K562 (cell line): Measurements from ENCODE around the gene OLFML3. TPM values are rescaled to one million over a fixed set of nuclear protein-coding genes. Genes with fewer than 3 reads are reported as not detected.

Experiments
- ATAC-seq: fragments of 200-7000 bp; cut with Tn5 transposase; 3 replicates; pipeline ENCODE4 v1.9.1; 2020; ENCODE audit warnings: moderate library complexity
- BruUV-seq: library from RNA; stranded (reverse); fragments of 400-500 nt; replicated peaks from 2 replicates; lab custom pipeline; 2021; lab: Mats Ljungman, UMichigan
- CTCF ChIA-PET: fragments of 300-600 bp; formaldehyde crosslinking; extraction: SDS; loops from one replicate; lab custom pipeline; 2021; ENCODE audit warnings: low intra/inter-chr PET ratio; lab: Yijun Ruan, JAX
- POLR2A ChIA-PET: fragments of 300-600, 350-650 bp; sonication (Branson Sonifier 250); formaldehyde crosslinking; extraction: SDS; loops from one replicate; lab custom pipeline; 2021; ENCODE audit warnings: antibody characterized with exemption, inconsistent platforms; lab: Yijun Ruan, JAX
- DNase-seq, 4 experiments: peaks; one replicate each; pipeline versions ENCODE4 v3.0.0 to v3.0.0-alpha.2; 2011 to 2018; ENCODE audit warnings: low spot score in 3 of 4, mixed read lengths in 3 of 4; ENCODE audit errors: extremely low read depth in 1 of 4
- FAIRE-seq: peaks from 2 replicates; lab custom pipeline; 2011; peaks lifted over from hg19 to GRCh38; lab: Jason Lieb, UNC
- H2AFZ ChIP-seq: 2 replicates; pipeline ENCODE4 v1.6.0; 2011; ENCODE audit warnings: low read depth, low read length, control low read depth, inconsistent platforms
- H3K27ac ChIP-seq: fragments of 200-600 bp; 3 replicates; pipeline ENCODE4 v1.8.0; 2011; ENCODE audit warnings: low read depth, mild to moderate bottlenecking, control low read depth, inconsistent platforms, low read length, moderate library complexity, mixed read lengths; ENCODE audit errors: extremely low read depth
- H3K27me3 ChIP-seq, 2 experiments: fragments of 300-600 bp in 1 of 2; 2 replicates in 1 of 2; 3 replicates in 1 of 2; pipeline versions ENCODE4 v1.6.0 to v1.8.0; 2011; ENCODE audit warnings: inconsistent platforms in 2 of 2, low read length in 2 of 2, mild to moderate bottlenecking in 1 of 2, mixed read lengths in 1 of 2, moderate library complexity in 1 of 2; ENCODE audit not compliant: control insufficient read depth in 2 of 2, insufficient read depth in 2 of 2
- H3K36me3 ChIP-seq: fragments of 300-600 bp; 3 replicates; pipeline ENCODE4 v1.8.0; 2011; ENCODE audit warnings: mild to moderate bottlenecking, low read length, inconsistent platforms; ENCODE audit not compliant: control insufficient read depth, insufficient read depth
- H3K4me1 ChIP-seq, 2 experiments: fragments of 200-600 bp in 1 of 2; replicated peaks in 1 of 2; 2 replicates in 1 of 2; 3 replicates in 1 of 2; pipeline versions ENCODE4 v1.5.1 to v1.8.0; 2011; ENCODE audit warnings: inconsistent platforms in 2 of 2, low read length in 2 of 2, mild to moderate bottlenecking in 1 of 2, mixed read lengths in 1 of 2, moderate library complexity in 1 of 2; ENCODE audit not compliant: control insufficient read depth in 2 of 2, insufficient read depth in 2 of 2
- H3K4me2 ChIP-seq: 2 replicates; pipeline ENCODE4 v1.6.1; 2011; ENCODE audit warnings: low read length, control low read depth, inconsistent platforms, mixed read lengths; ENCODE audit not compliant: insufficient read depth
- H3K4me3 ChIP-seq: fragments of 200-600 bp; sonication (generic), shearing (Covaris generic); 2 replicates; pipeline ENCODE4 v1.5.1; 2016; ENCODE audit warnings: control low read depth, inconsistent platforms
- H3K79me2 ChIP-seq: fragments of 200-600 bp; 3 replicates; pipeline ENCODE4 v1.8.0; 2011; ENCODE audit warnings: low read length, inconsistent platforms; ENCODE audit not compliant: control insufficient read depth, insufficient read depth
- H3K9ac ChIP-seq, 2 experiments: 2 replicates each; pipeline versions ENCODE4 v1.6.0 to v1.6.1; 2011; ENCODE audit warnings: low read depth in 2 of 2, low read length in 2 of 2, control low read depth in 1 of 2, inconsistent platforms in 1 of 2, mild to moderate bottlenecking in 1 of 2, mixed read lengths in 1 of 2; ENCODE audit not compliant: insufficient read depth in 1 of 2
- H3K9me1 ChIP-seq: one replicate; pipeline ENCODE4 v1.6.0; 2011; ENCODE audit warnings: inconsistent platforms, mild to moderate bottlenecking, low read length, moderate library complexity; ENCODE audit not compliant: control insufficient read depth, insufficient read depth
- H3K9me3 ChIP-seq: replicated peaks from 2 replicates; pipeline ENCODE4 v1.5.1; 2011; ENCODE audit warnings: low read depth, low read length, inconsistent platforms; ENCODE audit not compliant: control insufficient read depth, insufficient read depth
- H4K20me1 ChIP-seq: replicated peaks from 2 replicates; pipeline ENCODE4 v1.6.1; 2011; ENCODE audit warnings: low read length, inconsistent platforms, mixed read lengths; ENCODE audit not compliant: control insufficient read depth, insufficient read depth
- HNRNPLL ChIP-seq: fragments of 200-400 bp; formaldehyde crosslinking; IDR thresholded peaks from 2 replicates; pipeline ENCODE4 v1.6.1; 2017; ENCODE audit warnings: low read length, low read depth, mild to moderate bottlenecking; ENCODE audit not compliant: poor library complexity, severe bottlenecking
- RAD21 ChIP-seq, 2 experiments: fragments of 250-450 bp in 1 of 2; fragments of 450-650 bp in 1 of 2; sonication (Bioruptor Pico) in 1 of 2; formaldehyde crosslinking in 1 of 2; IDR thresholded peaks in 1 of 2; conservative IDR thresholded peaks in 1 of 2; 2 replicates each; pipeline versions ENCODE4 v1.4.0 to v1.8.0; 2020 to 2022; ENCODE audit warnings: mild to moderate bottlenecking in 2 of 2, moderate library complexity in 1 of 2
- WGBS: fragments of 100-300 bp; shearing (Covaris generic); methylation state at CpG from one replicate; pipeline ENCODE4 v1.1.6; 2016; ENCODE audit warnings: low coverage, mixed read lengths; ENCODE audit not compliant: insufficient coverage; ENCODE audit errors: missing lambda C conversion rate; 5-methylcytosine and 5-hydroxymethylcytosine counted together
- in situ Hi-C: fragments of 300-500 bp; cut with MboI; formaldehyde crosslinking; loops from 4 replicates; pipeline ENCODE4 v1.15.0; 2018; ENCODE audit warnings: inconsistent platforms, mixed read lengths
- intact Hi-C: fragments of 100-400 bp; cut with micrococcal nuclease; formaldehyde crosslinking; loops from 2 replicates; pipeline ENCODE4 v1.14.2; 2022
- polyA plus RNA-seq, 8 experiments: library from polyadenylated mRNA; depleted of rRNA in 4 of 8; stranded (reverse) in 5 of 8; unstranded in 3 of 8; fragments of >200 nt; fragmentation: Nextera tagmentation in 2 of 8; fragmentation: Illumina TruSeq in 1 of 8; extraction: Ambion mirVana in 2 of 8; extraction: Trizol in 1 of 8; gene quantifications; 2 replicates each; pipeline versions ENCODE4 v1.2.1 to v1.2.3, GENCODE V29; 2011 to 2014; ENCODE audit warnings: inconsistent platforms in 1 of 8, missing spikeins in 1 of 8
- total RNA-seq, 7 experiments: library from RNA; depleted of rRNA in 6 of 7; stranded (reverse); fragments of >200 nt in 6 of 7; fragmentation: Illumina TruSeq in 2 of 7; extraction: Trizol in 2 of 7; gene quantifications; 2 replicates each; pipeline versions ENCODE4 v1.2.1 to v1.2.3, GENCODE V29; 2011 to 2021; ENCODE audit warnings: low replicate concordance in 1 of 7
- TF ChIP-seq, protein P1 (sequence below), 3 experiments: IDR thresholded peaks in 2 of 3; conservative IDR thresholded peaks in 1 of 3; 2 replicates each; pipeline ENCODE4 v1.5.1; 2011 to 2012; ENCODE audit warnings: low read length in 3 of 3, mild to moderate bottlenecking in 3 of 3, control low read depth in 2 of 3, improper control_type of control experiment in 1 of 3, inconsistent platforms in 1 of 3, low read depth in 1 of 3, mixed read lengths in 1 of 3, moderate library complexity in 1 of 3; ENCODE audit not compliant: insufficient read depth in 2 of 3
- TF ChIP-seq, protein P2 (sequence below), 3 experiments: fragments of 200-800 bp in 1 of 3; fragments of 250-450 bp in 1 of 3; fragments of 450-650 bp in 1 of 3; sonication (Bioruptor Pico) in 1 of 3; sonication (Bioruptor generic) in 1 of 3; formaldehyde crosslinking in 1 of 3; IDR thresholded peaks; 2 replicates each; pipeline versions ENCODE4 v1.6.1 to v1.8.0; 2016 to 2022; ENCODE audit warnings: mild to moderate bottlenecking in 2 of 3, missing genetic modification characterization in 2 of 3, missing compliant biosample characterization in 1 of 3, moderate library complexity in 1 of 3

Gene OLFML3
- total and polyA plus RNA-seq, 9 of the 15 experiments (the other 6 are each of a cell fraction or from before 2014, with no cell fraction given) = 0.07 to 0.13 (median 0.07) TPM; not detected in 6

DNA sequence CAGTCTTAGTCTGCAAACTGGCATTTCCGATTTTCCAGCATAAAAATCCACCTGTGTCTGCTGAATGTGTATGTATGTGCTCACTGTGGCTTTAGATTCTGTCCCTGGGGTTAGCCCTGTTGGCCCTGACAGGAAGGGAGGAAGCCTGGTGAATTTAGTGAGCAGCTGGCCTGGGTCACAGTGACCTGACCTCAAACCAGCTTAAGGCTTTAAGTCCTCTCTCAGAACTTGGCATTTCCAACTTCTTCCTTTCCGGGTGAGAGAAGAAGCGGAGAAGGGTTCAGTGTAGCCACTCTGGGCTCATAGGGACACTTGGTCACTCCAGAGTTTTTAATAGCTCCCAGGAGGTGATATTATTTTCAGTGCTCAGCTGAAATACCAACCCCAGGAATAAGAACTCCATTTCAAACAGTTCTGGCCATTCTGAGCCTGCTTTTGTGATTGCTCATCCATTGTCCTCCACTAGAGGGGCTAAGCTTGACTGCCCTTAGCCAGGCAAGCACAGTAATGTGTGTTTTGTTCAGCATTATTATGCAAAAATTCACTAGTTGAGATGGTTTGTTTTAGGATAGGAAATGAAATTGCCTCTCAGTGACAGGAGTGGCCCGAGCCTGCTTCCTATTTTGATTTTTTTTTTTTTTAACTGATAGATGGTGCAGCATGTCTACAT lies 2.5 kb upstream of the OLFML3 start:
- Histone ChIP-seq H3K4me3 (no peak overlapping the region), H3K27ac (no peak overlapping the region), H3K4me2 (no peak overlapping the region), H3K9me3 (no peaks in the 10 kb centered on the region), H3K27me3 (peaks cover 5 to 19% of the 10 kb centered on the region in 2 experiments; a peak in 2 of 5 replicates), H3K36me3 (peaks cover 37% of the 10 kb centered on the region; the same call in 2 of the 3 replicates), H4K20me1 (0 out of 2 replicates have a peak, but pooled peaks cover 3% of the 10 kb centered on the region), H3K4me1 (peaks cover 0 to 5% of the 10 kb centered on the region in 2 experiments; a peak in 2 of 5 replicates), H3K9ac (no peak overlapping the region), H3K9me1 (no peaks in the 10 kb centered on the region), H3K79me2 (no peaks in the 10 kb centered on the region), H2AFZ (no peak overlapping the region)
- TSS peak; percentile 15 for BruUV-seq
- DNase-seq = peak; percentile 33 to 47 (median 44)
- peak; percentile 82 for FAIRE-seq
- in situ Hi-C loops = loop anchor here (25.0 kb wide), 1 partner anchor 1086 kb away; no protein-coding TSS in a partner anchor
- WGBS = 74% methylated on average over 4 of the region's 4 CpGs
- TF ChIP-seq, protein P1, sequence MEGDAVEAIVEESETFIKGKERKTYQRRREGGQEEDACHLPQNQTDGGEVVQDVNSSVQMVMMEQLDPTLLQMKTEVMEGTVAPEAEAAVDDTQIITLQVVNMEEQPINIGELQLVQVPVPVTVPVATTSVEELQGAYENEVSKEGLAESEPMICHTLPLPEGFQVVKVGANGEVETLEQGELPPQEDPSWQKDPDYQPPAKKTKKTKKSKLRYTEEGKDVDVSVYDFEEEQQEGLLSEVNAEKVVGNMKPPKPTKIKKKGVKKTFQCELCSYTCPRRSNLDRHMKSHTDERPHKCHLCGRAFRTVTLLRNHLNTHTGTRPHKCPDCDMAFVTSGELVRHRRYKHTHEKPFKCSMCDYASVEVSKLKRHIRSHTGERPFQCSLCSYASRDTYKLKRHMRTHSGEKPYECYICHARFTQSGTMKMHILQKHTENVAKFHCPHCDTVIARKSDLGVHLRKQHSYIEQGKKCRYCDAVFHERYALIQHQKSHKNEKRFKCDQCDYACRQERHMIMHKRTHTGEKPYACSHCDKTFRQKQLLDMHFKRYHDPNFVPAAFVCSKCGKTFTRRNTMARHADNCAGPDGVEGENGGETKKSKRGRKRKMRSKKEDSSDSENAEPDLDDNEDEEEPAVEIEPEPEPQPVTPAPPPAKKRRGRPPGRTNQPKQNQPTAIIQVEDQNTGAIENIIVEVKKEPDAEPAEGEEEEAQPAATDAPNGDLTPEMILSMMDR (IDR thresholded peaks at IDR 0.05 in 2 of 3, conservative IDR thresholded peaks at IDR 0.05 in 1 of 3; ENCODE audit: insufficient read depth in 2 of 3, low read depth in 1 of 3, low read length in 3 of 3) = peak; percentile 51 to 66 (median 57)
- TF ChIP-seq, protein P2, sequence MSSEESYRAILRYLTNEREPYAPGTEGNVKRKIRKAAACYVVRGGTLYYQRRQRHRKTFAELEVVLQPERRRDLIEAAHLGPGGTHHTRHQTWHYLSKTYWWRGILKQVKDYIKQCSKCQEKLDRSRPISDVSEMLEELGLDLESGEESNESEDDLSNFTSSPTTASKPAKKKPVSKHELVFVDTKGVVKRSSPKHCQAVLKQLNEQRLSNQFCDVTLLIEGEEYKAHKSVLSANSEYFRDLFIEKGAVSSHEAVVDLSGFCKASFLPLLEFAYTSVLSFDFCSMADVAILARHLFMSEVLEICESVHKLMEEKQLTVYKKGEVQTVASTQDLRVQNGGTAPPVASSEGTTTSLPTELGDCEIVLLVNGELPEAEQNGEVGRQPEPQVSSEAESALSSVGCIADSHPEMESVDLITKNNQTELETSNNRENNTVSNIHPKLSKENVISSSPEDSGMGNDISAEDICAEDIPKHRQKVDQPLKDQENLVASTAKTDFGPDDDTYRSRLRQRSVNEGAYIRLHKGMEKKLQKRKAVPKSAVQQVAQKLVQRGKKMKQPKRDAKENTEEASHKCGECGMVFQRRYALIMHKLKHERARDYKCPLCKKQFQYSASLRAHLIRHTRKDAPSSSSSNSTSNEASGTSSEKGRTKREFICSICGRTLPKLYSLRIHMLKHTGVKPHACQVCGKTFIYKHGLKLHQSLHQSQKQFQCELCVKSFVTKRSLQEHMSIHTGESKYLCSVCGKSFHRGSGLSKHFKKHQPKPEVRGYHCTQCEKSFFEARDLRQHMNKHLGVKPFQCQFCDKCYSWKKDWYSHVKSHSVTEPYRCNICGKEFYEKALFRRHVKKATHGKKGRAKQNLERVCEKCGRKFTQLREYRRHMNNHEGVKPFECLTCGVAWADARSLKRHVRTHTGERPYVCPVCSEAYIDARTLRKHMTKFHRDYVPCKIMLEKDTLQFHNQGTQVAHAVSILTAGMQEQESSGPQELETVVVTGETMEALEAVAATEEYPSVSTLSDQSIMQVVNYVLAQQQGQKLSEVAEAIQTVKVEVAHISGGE (CRISPR knock-in tag; IDR thresholded peaks at IDR 0.05) = peak in 1 of 3 experiments; percentile 3; a peak in 1 of 6 replicates
- TF ChIP-seq RAD21 (CRISPR knock-in tag; conservative IDR thresholded peaks at IDR 0.05 in 1 of 2, IDR thresholded peaks at IDR 0.05 in 1 of 2) (peak in 1 of 2 experiments; percentile 41; a peak in 2 of 4 replicates), HNRNPLL (no peak)
- peak; percentile 69 for ATAC-seq
- CTCF ChIA-PET = no interaction called here
- POLR2A ChIA-PET = interaction anchor here (0.6 to 1.5 kb wide), 6 partner anchors 24 to 1139 kb away, joined by 3 read pairs; no protein-coding TSS in a partner anchor
- intact Hi-C loops = loop anchor here (5.0 to 10.0 kb wide), 4 partner anchors 128 to 292 kb away; no protein-coding TSS in a partner anchor
